Dedifferentiated amniotic fluid mesenchymal stem cell (primary cell): ENCODE results near the gene TTC32.
"Not testable (repeated sequence)": the region's sequence is repeated elsewhere in the genome, so short reads cannot be mapped to it uniquely, and the experiment has no call there.

Experiments
- DNase-seq: peaks from one replicate; pipeline ENCODE4 v3.0.0-alpha.2; 2016; ENCODE audit errors: extremely low spot score

The TTC32 gene

GRCh38 chr2:19899985-19900930 lies 1.5 kb downstream of the TTC32 start:
- no peak for DNase-seq

- DNase-seq, result no peak
Measured at GRCh38 chr2:19898592-19899329, 3.0 kb downstream of the TTC32 start.

GRCh38 chr2:19897623-19898245 lies 4.0 kb downstream of the TTC32 start:
- DNase-seq, result no peak

- no peak for DNase-seq
Measured at GRCh38 chr2:19895535-19895934, 6.2 kb downstream of the TTC32 start.

GRCh38 chr2:19894134-19894792 lies 7.5 kb downstream of the TTC32 start:
- no peak for DNase-seq

GRCh38 chr2:19893520-19894133 lies 8.2 kb downstream of the TTC32 start:
- no peak for DNase-seq

- not testable (repeated sequence) for DNase-seq
Measured at GRCh38 chr2:19891971-19892370, 9.8 kb downstream of the TTC32 start.

GRCh38 chr2:19890104-19890503 lies 11.7 kb downstream of the TTC32 start:
- no peak for DNase-seq

GRCh38 chr2:19888831-19889230 lies 13.0 kb downstream of the TTC32 start:
- DNase-seq, result no peak

GRCh38 chr2:19887510-19887909 lies 14.3 kb downstream of the TTC32 start:
- no peak for DNase-seq

GRCh38 chr2:19886261-19886660 lies 15.5 kb downstream of the TTC32 start:
- DNase-seq, result no peak

- DNase-seq, result no peak
Measured at GRCh38 chr2:19885791-19886190, 16.0 kb downstream of the TTC32 start.

GRCh38 chr2:19883971-19884720 lies 17.6 kb downstream of the TTC32 start:
- no peak for DNase-seq

GRCh38 chr2:19883486-19883885 lies 18.3 kb downstream of the TTC32 start:
- no peak for DNase-seq

- no peak for DNase-seq
Measured at GRCh38 chr2:19882286-19882685, 19.5 kb downstream of the TTC32 start.

- no peak for DNase-seq
Measured at GRCh38 chr2:19881908-19882265, 19.9 kb downstream of the TTC32 start.

GRCh38 chr2:19881221-19881907 lies 20.4 kb downstream of the TTC32 start:
- no peak for DNase-seq

GRCh38 chr2:19880191-19880590 lies 21.6 kb downstream of the TTC32 start:
- DNase-seq, result not testable (repeated sequence)

GRCh38 chr2:19879120-19879519 lies 22.7 kb downstream of the TTC32 start:
- DNase-seq, result no peak
